ENCODE results near the gene FAIM2.

DNA sequence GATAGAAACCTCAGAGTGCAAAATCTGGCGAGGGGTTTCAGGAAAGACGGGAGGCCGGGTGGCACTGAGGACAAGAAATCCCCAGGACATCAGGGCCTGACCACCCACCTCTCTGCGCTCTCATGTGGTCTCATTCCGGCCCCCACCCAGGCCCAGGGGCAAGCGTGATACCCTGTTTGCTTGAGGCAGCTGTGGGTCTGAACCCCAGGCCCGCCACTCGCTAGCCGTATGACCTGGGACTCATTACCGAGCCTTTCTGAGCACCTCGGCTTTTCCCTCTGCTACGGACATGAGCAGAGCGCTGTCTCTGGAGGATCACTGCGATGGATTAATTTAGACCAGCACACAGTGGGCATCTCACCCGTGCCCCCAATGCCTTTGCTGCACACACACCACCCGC lies 35.3 kb downstream of the FAIM2 start:
- TF ChIP-seq CTCF (IDR thresholded peaks at IDR 0.05; ENCODE audit: extremely low read depth in 1 of 2, insufficient read depth in 1 of 2, low read depth in 1 of 2, low read length in 2 of 2), result no peak
- TF ChIP-seq POLR2A (IDR thresholded peaks at IDR 0.05; ENCODE audit: low read depth, low read length), result no peak
